IMR-90 (cell line): Measurements from ENCODE around the gene FMOD. TPM values are rescaled to one million over a fixed set of nuclear protein-coding genes. Genes with fewer than 3 reads are reported as not detected.

Experiments
- ATAC-seq: fragments of 200-7000 bp; cut with Tn5 transposase; 2 replicates; pipeline ENCODE4 v1.9.1; 2020; ENCODE audit warnings: low read depth, mild to moderate bottlenecking, moderate library complexity
- BruUV-seq: library from RNA; stranded (reverse); fragments of 400-500 nt; replicated peaks from 2 replicates; lab custom pipeline; 2021; lab: Mats Ljungman, UMichigan
- CTCF ChIA-PET: fragments of 300-600 bp; formaldehyde crosslinking; extraction: SDS; loops from one replicate; lab custom pipeline; 2021; ENCODE audit warnings: antibody characterized with exemption; lab: Yijun Ruan, JAX
- POLR2A ChIA-PET: fragments of 300-600 bp; sonication (Branson Sonifier 250); formaldehyde crosslinking; loops from one replicate; lab custom pipeline; 2022; ENCODE audit warnings: antibody characterized with exemption; ENCODE audit not compliant: unreplicated experiment; lab: Charles Lee
- DNase-seq: peaks from one replicate; pipeline ENCODE4 v3.0.0; 2013
- H2AFZ ChIP-seq: replicated peaks from 2 replicates; pipeline ENCODE3; 2013; ENCODE audit warnings: low read length, mild to moderate bottlenecking; ENCODE audit not compliant: poor library complexity
- H2AK5ac ChIP-seq: 2 replicates; pipeline ENCODE4 v1.6.1; 2013; ENCODE audit warnings: low read depth, low read length, inconsistent platforms
- H2AK9ac ChIP-seq: replicated peaks from 2 replicates; pipeline ENCODE3; 2013; ENCODE audit warnings: mild to moderate bottlenecking, low read depth, low read length, moderate library complexity; ENCODE audit not compliant: poor library complexity
- H2BK120ac ChIP-seq: 2 replicates; pipeline ENCODE4 v1.6.1; 2013; ENCODE audit warnings: low read depth, low read length, inconsistent platforms
- H2BK15ac ChIP-seq: 3 replicates; pipeline ENCODE4 v1.6.1; 2013; ENCODE audit warnings: low read depth, low read length, inconsistent platforms
- H2BK20ac ChIP-seq: 2 replicates; pipeline ENCODE4 v1.6.1; 2013; ENCODE audit warnings: low read depth, mild to moderate bottlenecking, inconsistent platforms, low read length, moderate library complexity
- H2BK5ac ChIP-seq: 2 replicates; pipeline ENCODE4 v1.6.1; 2013; ENCODE audit warnings: mild to moderate bottlenecking, low read depth, low read length, inconsistent platforms; ENCODE audit not compliant: poor library complexity, severe bottlenecking
- H3K14ac ChIP-seq: replicated peaks from 2 replicates; pipeline ENCODE4 v1.6.1; 2013; ENCODE audit warnings: low read depth, low read length, inconsistent platforms
- H3K18ac ChIP-seq: 2 replicates; pipeline ENCODE4 v1.6.1; 2013; ENCODE audit warnings: low read depth, low read length, control low read depth
- H3K23ac ChIP-seq: 2 replicates; pipeline ENCODE4 v1.6.1; 2013; ENCODE audit warnings: low read depth, low read length, inconsistent platforms
- H3K27ac ChIP-seq: 2 replicates; pipeline ENCODE4 v1.5.1; 2013; ENCODE audit warnings: mild to moderate bottlenecking, control low read depth, low read length; ENCODE audit not compliant: insufficient read depth
- H3K27me3 ChIP-seq: 2 replicates; pipeline ENCODE4 v1.6.1; 2013; ENCODE audit warnings: low read length; ENCODE audit not compliant: control insufficient read depth, insufficient read depth
- H3K36me3 ChIP-seq: 2 replicates; pipeline ENCODE4 v1.6.1; 2013; ENCODE audit warnings: low read length, mixed read lengths; ENCODE audit not compliant: control insufficient read depth, insufficient read depth
- H3K4ac ChIP-seq: 2 replicates; pipeline ENCODE4 v1.6.1; 2013; ENCODE audit warnings: low read depth, low read length, inconsistent platforms
- H3K4me1 ChIP-seq: 2 replicates; pipeline ENCODE4 v1.6.1; 2013; ENCODE audit warnings: low read length, mixed read lengths; ENCODE audit not compliant: control insufficient read depth, insufficient read depth
- H3K4me2 ChIP-seq: 2 replicates; pipeline ENCODE4 v1.6.1; 2013; ENCODE audit warnings: low read depth, mild to moderate bottlenecking, control low read depth, low read length, moderate library complexity
- H3K4me3 ChIP-seq: 2 replicates; pipeline ENCODE4 v1.5.1; 2013; ENCODE audit warnings: low read depth, mild to moderate bottlenecking, control low read depth, low read length, moderate library complexity; ENCODE audit not compliant: insufficient read depth
- H3K56ac ChIP-seq: 2 replicates; pipeline ENCODE4 v1.6.1; 2013; ENCODE audit warnings: low read length, inconsistent platforms; ENCODE audit not compliant: insufficient read depth; ENCODE audit errors: extremely low read depth
- H3K79me1 ChIP-seq, 2 experiments: 2 replicates each; pipeline ENCODE4 v1.6.1; 2013; ENCODE audit warnings: low read length in 2 of 2, inconsistent platforms in 1 of 2, low read depth in 1 of 2
- H3K9ac ChIP-seq: 2 replicates; pipeline ENCODE4 v1.6.1; 2013; ENCODE audit warnings: low read depth, low read length, control low read depth
- H3K9me1 ChIP-seq: 2 replicates; pipeline ENCODE4 v1.6.1; 2013; ENCODE audit warnings: low read length, inconsistent platforms; ENCODE audit not compliant: insufficient read depth
- H3K9me3 ChIP-seq: 2 replicates; pipeline ENCODE4 v1.6.1; 2013; ENCODE audit warnings: low read length; ENCODE audit not compliant: control insufficient read depth, insufficient read depth
- H4K20me1 ChIP-seq: 2 replicates; pipeline ENCODE4 v1.6.1; 2013; ENCODE audit warnings: low read length, inconsistent platforms; ENCODE audit not compliant: insufficient read depth
- H4K5ac ChIP-seq: 2 replicates; pipeline ENCODE4 v1.6.1; 2013; ENCODE audit warnings: mild to moderate bottlenecking, low read depth, low read length, control low read depth
- H4K8ac ChIP-seq, 2 experiments: 2 replicates each; pipeline ENCODE4 v1.6.1; 2013; ENCODE audit warnings: low read depth in 2 of 2, low read length in 2 of 2, control low read depth in 1 of 2, inconsistent platforms in 1 of 2
- H4K91ac ChIP-seq: 2 replicates; pipeline ENCODE4 v1.6.1; 2013; ENCODE audit warnings: low read depth, low read length, inconsistent platforms; ENCODE audit not compliant: insufficient read depth
- SMC3 ChIP-seq: fragments of 150-350 bp; IDR thresholded peaks from 2 replicates; pipeline ENCODE4 v1.6.1; 2016; ENCODE audit warnings: low read depth, mild to moderate bottlenecking, antibody characterized with exemption, low read length, moderate library complexity
- WGBS, 2 experiments: methylation state at CpG; one replicate each; pipeline versions ENCODE4 v1.1.5 to v1.1.7; 2013; ENCODE audit warnings: missing lambda C conversion rate in 2 of 2; ENCODE audit not compliant: insufficient read length in 1 of 2; ENCODE audit errors: extremely low coverage in 2 of 2; 5-methylcytosine and 5-hydroxymethylcytosine counted together
- dilution Hi-C: fragments of 300-500 bp; cut with HindIII; formaldehyde crosslinking; loops from one replicate; pipeline ENCODE4 v1.14.3; 2018; ENCODE audit warnings: low sequenced_read_pairs; ENCODE audit not compliant: unreplicated experiment
- in situ Hi-C: fragments of 300-500 bp; cut with MboI; formaldehyde crosslinking; loops from 3 replicates; pipeline ENCODE4 v1.14.3; 2019; ENCODE audit warnings: low sequenced_read_pairs, inconsistent platforms, mixed read lengths
- intact Hi-C: fragments of 100-400 bp; cut with micrococcal nuclease; formaldehyde crosslinking; loops from 2 replicates; pipeline ENCODE4 v1.10.0; 2022
- polyA plus RNA-seq, 3 experiments: library from polyadenylated mRNA; depleted of rRNA; stranded (reverse); fragments of >200 nt; gene quantifications; 2 replicates each; pipeline ENCODE4 v1.2.3, GENCODE V29; 2012; ENCODE audit warnings: low replicate concordance in 1 of 3
- total RNA-seq: library from RNA; depleted of rRNA; stranded (reverse); fragments of >200 nt; gene quantifications from 2 replicates; pipeline ENCODE4 v1.2.3, GENCODE V29; 2012

FMOD gene
- total and polyA plus RNA-seq, 2 of the 4 experiments (the other 2 are of a cell fraction) = 0.18 to 2.7 TPM

GRCh38 chr1:203380420-203381150, 29.7 kb upstream of the FMOD start:
- H2BK120ac ChIP-seq = no peak overlapping the region; the same call in 1 of the 2 replicates
- in situ Hi-C loops = no loop called here
- peaks cover 9% of the 10 kb centered on the region; the same call in 1 of the 2 replicates for H3K4me1 ChIP-seq
- no peak overlapping the region for H2AK9ac ChIP-seq
- 0 out of 2 replicates have a peak overlapping the region, but pooled peaks have one; percentile 72 for H3K14ac ChIP-seq
- no CpG with 5 or more reads among the region's 4 CpGs for WGBS, 2 experiments
- H3K23ac ChIP-seq = no peak overlapping the region
- BruUV-seq = no TSS peak
- H3K9ac ChIP-seq = no peak overlapping the region
- POLR2A ChIA-PET = no interaction called here
- no peaks in the 10 kb centered on the region for H3K36me3 ChIP-seq
- CTCF ChIA-PET = no interaction called here
- no peak overlapping the region for H4K8ac ChIP-seq
- no peak overlapping the region for H4K91ac ChIP-seq
- no peak overlapping the region for H3K27ac ChIP-seq
- H3K27me3 ChIP-seq = peaks cover 32% of the 10 kb centered on the region
- H3K79me1 ChIP-seq = no peaks in the 10 kb centered on the region
- no peak overlapping the region for H2BK15ac ChIP-seq
- no peak overlapping the region for H2AK5ac ChIP-seq
- H3K4me3 ChIP-seq = no peak overlapping the region
- no peaks in the 10 kb centered on the region for H4K20me1 ChIP-seq
- H3K4ac ChIP-seq = peak overlapping the region; percentile 26; the same call in 1 of the 2 replicates
- H4K5ac ChIP-seq = no peak overlapping the region
- dilution Hi-C loops = no loop called here
- no peak overlapping the region for H2BK5ac ChIP-seq
- DNase-seq (no peak), ATAC-seq (no peak)
- H3K18ac ChIP-seq = no peak overlapping the region
- no peaks in the 10 kb centered on the region for H3K9me3 ChIP-seq
- no peak overlapping the region for H3K56ac ChIP-seq
- H2BK20ac ChIP-seq = peak overlapping the region; percentile 21; the same call in 1 of the 2 replicates
- no peak overlapping the region for H3K4me2 ChIP-seq
- peaks cover 4% of the 10 kb centered on the region; the same call in 1 of the 2 replicates for H3K9me1 ChIP-seq
- no peak overlapping the region for H2AFZ ChIP-seq
- intact Hi-C loops = no loop called here
- TF ChIP-seq SMC3 = no peak
